Upper lobe of right lung (tissue), 1 donor: ENCODE results near the gene SMIM29. TPM values are rescaled to one million over a fixed set of nuclear protein-coding genes. Genes with fewer than 3 reads are reported as not detected.

Experiments
- ATAC-seq: fragments of 200-7000 bp; cut with Tn5 transposase; one replicate; pipeline ENCODE4 v1.9.1; 2020; ENCODE audit warnings: mild to moderate bottlenecking, moderate library complexity
- DNase-seq: peaks from one replicate; pipeline ENCODE4 v3.0.0-alpha.2; 2020
- H3K27ac ChIP-seq: fragments of 200-600 bp; one replicate; pipeline ENCODE4 v1.8.0; 2022
- H3K27me3 ChIP-seq: fragments of 200-600 bp; one replicate; pipeline ENCODE4 v1.8.0; 2022; ENCODE audit warnings: mild to moderate bottlenecking
- H3K36me3 ChIP-seq: fragments of 200-600 bp; one replicate; pipeline ENCODE4 v1.8.0; 2022
- H3K4me1 ChIP-seq: fragments of 200-600 bp; one replicate; pipeline ENCODE4 v1.8.0; 2022
- H3K4me3 ChIP-seq: fragments of 200-600 bp; one replicate; pipeline ENCODE4 v1.8.0; 2022; ENCODE audit warnings: mild to moderate bottlenecking
- H3K9me3 ChIP-seq: fragments of 200-600 bp; one replicate; pipeline ENCODE4 v1.8.0; 2022
- CTCF ChIP-seq: fragments of 200-600 bp; IDR thresholded peaks from one replicate; pipeline ENCODE4 v1.8.0; 2022; ENCODE audit warnings: antibody characterized with exemption
- intact Hi-C: fragments of 100-400 bp; cut with DNase I; formaldehyde crosslinking; loops from one replicate; pipeline ENCODE4 v1.11.0; 2022
- total RNA-seq: library from RNA; stranded (reverse); fragmentation: NEBNext Ultra II Directional; extraction: Animal tissue kit (Norgen Biotek cat#: 25700); gene quantifications from one replicate; pipeline ENCODE4 v1.2.1, GENCODE V29; 2021
- donor health status: DM: no; HTN: yes; CAD: no; lungs with severe emphysema.

Gene SMIM29
- total RNA-seq, 1 donor from 2014 or later = 32.6 TPM

GRCh38 chr6:34243901-34244884 is 4.6 kb downstream of the SMIM29 start:
- Histone ChIP-seq H3K36me3 (peaks cover 23% of the 10 kb centered on the region), H3K9me3 (no peaks in the 10 kb centered on the region), H3K27ac (no peak overlapping the region), H3K27me3 (no peaks in the 10 kb centered on the region), H3K4me3 (no peak overlapping the region), H3K4me1 (peaks cover 21% of the 10 kb centered on the region)
- peak; percentile 14 for TF ChIP-seq CTCF
- intact Hi-C loops = loop anchor here (10.0 kb wide), 1 partner anchor 171 kb away; no protein-coding TSS in a partner anchor
- ATAC-seq (peak; percentile 20), DNase-seq (peak; percentile 74)

GRCh38 chr6:34243131-34243771 is 5.6 kb downstream of the SMIM29 start:
- no peaks in the 10 kb centered on the region for H3K27me3 ChIP-seq
- TF ChIP-seq CTCF = no peak
- no peak overlapping the region for H3K27ac ChIP-seq
- peak; percentile 15 for DNase-seq
- intact Hi-C loops = loop anchor here (10.0 kb wide), 1 partner anchor 172 kb away; no protein-coding TSS in a partner anchor
- no peak for ATAC-seq
- H3K4me3 ChIP-seq = no peak overlapping the region
- H3K36me3 ChIP-seq = peaks cover 23% of the 10 kb centered on the region
- H3K9me3 ChIP-seq = no peaks in the 10 kb centered on the region
- H3K4me1 ChIP-seq = peaks cover 20% of the 10 kb centered on the region

DNA sequence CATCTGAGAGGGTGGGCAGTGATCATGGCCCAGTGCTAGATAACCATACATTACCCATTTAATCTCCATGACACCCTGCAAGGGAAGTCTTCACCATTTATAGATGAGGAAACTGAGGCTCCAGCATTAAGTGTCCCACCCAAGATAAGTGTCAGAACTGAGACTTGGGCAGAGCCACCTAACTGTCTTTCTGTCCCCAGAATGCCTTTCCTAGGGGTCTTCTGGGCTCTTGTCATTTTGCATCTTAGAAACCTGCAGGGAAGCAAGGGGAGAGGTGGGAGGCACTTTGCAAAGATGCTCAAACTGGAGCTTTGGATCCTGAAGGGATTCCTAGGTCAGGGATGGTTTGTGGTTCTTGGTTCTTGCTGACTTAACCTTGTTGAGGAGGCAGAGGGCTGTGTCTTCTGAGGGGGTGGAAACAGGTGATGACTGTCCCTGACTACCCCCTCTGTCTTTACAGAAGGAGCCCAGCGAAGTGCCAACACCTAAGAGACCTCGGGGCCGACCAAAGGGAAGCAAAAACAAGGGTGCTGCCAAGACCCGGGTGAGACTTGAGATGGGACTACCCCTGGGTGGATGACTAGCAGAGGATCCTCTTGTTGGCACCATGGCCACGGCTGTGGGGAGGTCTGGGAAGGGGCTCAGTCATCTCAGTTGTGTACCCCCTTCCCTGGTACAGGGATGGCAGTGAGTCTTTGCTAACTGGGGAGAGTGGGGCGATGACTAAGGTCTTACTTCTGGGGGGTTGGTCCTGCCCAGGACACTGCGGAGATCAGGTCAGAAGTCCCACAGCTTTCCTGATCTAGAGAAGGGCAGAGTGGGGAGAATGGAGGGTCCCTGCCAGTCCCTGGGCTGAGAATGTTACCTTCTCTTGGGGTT is 6.3 kb downstream of the SMIM29 start:
- Histone ChIP-seq H3K9me3 (no peaks in the 10 kb centered on the region), H3K27me3 (no peaks in the 10 kb centered on the region), H3K27ac (no peak overlapping the region), H3K36me3 (peaks cover 23% of the 10 kb centered on the region), H3K4me1 (peaks cover 13% of the 10 kb centered on the region), H3K4me3 (no peak overlapping the region)
- intact Hi-C loops = loop anchor here (10.0 kb wide), 1 partner anchor 172 kb away; no protein-coding TSS in a partner anchor
- no peak for TF ChIP-seq CTCF
- ATAC-seq (no peak), DNase-seq (peak; percentile 45)

- H3K4me3 ChIP-seq = no peak overlapping the region
Measured at GRCh38 chr6:34241351-34242215, 7.2 kb downstream of the SMIM29 start.

More at GRCh38 chr6:34241351-34242215, 7.2 kb downstream of the SMIM29 start:
- no peak for ATAC-seq
- TF ChIP-seq CTCF = no peak
- H3K27me3 ChIP-seq = no peaks in the 10 kb centered on the region
- no peaks in the 10 kb centered on the region for H3K9me3 ChIP-seq
- H3K27ac ChIP-seq = no peak overlapping the region
- intact Hi-C loops = loop anchor here (10.0 kb wide), 1 partner anchor 173 kb away; no protein-coding TSS in a partner anchor
- peaks cover 23% of the 10 kb centered on the region for H3K36me3 ChIP-seq
- peak; percentile 41 for DNase-seq
- H3K4me1 ChIP-seq = peaks cover 13% of the 10 kb centered on the region
